Superior temporal gyrus (tissue), 1 donor: Measurements from ENCODE around the gene C2orf49.
"Not testable (repeated sequence)": the region's sequence is repeated elsewhere in the genome, so short reads cannot be mapped to it uniquely, and the experiment has no call there.

ENCODE experiments used
- DNase-seq: peaks from one replicate; pipeline ENCODE4 v3.0.0-alpha.2; 2016; ENCODE audit errors: extremely low spot score

Gene C2orf49

DNA sequence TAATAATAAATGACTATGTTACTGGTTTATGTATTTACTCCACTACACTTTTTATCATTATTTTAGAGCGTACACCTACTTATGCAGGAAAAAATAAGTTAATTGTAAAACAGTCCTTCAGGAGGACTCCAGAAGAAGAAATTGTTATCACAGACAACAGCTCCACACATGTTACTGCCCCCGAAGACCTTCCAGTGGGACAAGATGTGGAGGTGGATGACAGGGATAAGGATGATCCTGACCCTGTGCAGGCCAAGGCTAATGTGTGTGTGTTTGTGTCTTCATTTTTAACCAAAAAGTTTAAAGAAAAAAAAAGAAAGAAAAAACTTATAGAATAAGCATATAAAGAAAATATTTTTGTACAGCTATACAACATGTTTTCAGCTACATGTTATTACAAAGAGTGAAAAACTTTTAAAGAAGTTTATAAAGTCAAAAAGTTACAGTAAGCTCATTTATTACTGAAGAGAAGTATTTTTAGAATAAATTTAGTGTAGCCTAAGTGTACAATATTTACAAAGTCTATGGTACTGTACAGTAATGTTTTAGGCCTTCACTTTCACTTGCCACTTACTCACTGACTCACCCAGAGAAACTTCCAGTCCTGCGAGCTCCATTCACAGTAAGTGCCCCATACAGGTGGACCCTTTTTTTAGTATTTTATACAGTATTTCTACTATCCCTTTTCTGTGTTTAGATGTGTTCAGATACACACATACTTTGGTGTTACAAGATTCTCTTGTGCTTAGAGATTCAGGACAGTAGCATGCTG lies 15.3 kb upstream of the C2orf49 start:
- DNase-seq, result no peak

DNA sequence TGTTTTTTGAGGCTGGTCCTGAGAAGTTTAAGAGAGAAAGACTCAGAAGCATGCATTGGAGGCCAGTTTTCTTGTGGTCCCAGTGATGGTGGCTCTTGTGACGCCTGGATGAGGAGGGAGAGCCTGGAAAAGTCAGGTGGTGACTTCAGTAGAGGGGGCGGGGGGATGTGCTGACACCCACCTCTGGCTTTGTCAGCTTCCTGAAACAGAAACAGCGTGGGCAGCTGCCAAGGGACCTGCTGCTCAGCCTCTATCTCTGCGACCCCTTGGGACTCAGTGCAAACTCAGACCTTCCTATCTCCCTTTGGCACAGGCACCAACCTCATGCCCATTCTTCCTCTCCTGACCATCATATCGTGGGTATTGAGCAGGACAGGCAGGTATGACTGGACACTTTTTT lies 14.2 kb upstream of the C2orf49 start:
- no peak for DNase-seq

DNA sequence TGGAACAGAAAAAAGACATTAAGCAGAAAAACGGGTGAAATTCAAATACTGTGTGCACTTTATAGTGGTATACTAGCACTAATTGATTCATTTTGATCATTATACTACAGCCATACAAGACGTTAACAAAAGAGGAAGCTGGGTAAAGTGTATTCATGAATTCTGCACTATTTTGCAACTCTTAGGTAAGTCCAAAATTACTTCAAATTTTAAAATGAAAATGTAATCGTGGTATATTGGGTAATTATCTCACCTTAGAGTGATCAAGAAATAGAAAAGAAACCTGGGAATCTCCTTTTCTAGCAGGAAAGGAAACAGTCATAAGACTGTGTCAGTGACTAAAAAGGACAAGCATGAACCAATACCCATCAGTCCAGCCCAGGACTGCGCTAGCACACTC lies 13.2 kb upstream of the C2orf49 start:
- no peak for DNase-seq

DNA sequence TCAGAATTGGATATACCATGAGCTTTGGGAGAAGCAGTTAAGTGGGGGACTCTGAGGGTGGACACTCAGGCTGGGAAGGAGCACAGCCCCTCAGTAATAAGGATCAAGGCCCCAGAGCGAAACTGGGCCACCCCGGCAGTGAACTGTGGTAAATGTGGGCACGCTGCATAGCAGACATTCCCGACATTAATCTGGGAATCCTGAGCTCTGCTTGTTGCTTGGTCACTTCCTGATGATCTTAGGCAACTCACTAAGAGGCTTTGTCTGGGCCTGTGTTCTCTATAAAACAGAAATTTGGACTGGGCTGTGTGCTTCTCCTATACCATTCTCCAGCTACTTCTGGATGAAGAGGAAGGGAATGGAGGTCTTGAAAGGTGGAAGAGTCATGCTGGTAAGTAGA lies 12.6 kb upstream of the C2orf49 start:
- no peak for DNase-seq

DNA sequence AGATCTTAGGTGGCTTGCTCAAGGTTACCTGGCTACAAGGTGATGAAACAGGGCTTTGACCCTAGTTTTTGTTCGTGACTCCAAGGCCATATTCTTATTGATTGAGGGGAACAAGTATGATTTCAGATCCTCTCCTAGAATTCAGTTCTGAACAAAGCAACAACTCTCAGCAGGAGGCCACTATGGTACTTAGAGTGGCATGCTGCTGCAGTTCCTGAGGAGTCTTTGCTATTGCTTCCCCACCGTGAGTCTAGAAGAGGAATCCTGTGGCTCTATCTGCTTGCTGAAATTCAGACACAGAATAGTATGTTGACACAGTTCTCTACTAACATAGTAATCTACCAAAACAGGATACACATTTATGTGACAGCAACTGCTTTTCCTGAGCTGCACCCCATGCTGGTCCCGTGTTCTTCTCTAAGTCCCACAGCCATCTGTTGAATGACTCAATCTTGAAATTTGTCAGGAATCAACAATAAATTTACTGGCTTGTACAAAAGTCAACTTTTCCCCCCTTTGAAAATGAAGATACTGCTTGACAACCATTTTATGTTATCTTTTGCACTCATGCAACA lies 11.9 kb upstream of the C2orf49 start:
- no peak for DNase-seq

DNA sequence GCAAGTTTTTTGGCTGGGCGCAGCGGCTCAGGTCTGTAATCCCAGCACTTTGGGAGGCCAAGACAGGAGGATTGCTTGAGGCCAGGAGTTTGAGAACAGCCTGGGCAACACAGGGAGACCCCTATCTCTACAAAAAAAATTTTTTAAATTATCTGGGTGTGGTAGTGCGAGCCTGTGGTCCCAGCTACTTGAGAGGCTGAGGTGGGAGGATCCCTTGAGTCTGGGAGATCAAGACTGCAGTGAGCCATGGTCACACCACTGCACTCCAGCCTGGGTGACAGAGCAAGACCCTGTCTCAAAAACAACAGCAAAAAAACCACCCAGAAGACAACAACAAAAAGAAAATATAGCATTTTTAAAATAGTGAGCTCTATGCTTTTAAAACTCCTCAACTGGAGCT lies 10.1 kb upstream of the C2orf49 start:
- DNase-seq, result not testable (repeated sequence)

DNA sequence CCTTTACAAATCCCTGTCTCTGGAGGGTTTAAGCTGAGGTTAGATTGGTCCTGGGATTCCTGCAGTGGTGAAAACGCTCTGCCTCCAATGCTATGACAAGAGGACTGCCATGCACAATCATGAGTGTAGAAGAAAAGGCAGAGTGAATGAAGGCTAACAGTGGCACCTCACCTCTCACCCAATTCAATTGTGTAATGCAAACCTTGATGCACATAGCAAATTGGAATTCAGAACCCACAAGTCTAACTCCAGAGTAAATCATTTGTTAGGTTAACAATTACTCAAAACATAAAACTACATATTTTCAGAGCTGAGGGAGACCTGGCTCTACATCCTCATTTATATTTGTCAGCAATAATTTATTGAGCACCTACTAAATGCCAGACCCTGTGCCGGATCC lies 9.7 kb upstream of the C2orf49 start:
- DNase-seq, result no peak

DNA sequence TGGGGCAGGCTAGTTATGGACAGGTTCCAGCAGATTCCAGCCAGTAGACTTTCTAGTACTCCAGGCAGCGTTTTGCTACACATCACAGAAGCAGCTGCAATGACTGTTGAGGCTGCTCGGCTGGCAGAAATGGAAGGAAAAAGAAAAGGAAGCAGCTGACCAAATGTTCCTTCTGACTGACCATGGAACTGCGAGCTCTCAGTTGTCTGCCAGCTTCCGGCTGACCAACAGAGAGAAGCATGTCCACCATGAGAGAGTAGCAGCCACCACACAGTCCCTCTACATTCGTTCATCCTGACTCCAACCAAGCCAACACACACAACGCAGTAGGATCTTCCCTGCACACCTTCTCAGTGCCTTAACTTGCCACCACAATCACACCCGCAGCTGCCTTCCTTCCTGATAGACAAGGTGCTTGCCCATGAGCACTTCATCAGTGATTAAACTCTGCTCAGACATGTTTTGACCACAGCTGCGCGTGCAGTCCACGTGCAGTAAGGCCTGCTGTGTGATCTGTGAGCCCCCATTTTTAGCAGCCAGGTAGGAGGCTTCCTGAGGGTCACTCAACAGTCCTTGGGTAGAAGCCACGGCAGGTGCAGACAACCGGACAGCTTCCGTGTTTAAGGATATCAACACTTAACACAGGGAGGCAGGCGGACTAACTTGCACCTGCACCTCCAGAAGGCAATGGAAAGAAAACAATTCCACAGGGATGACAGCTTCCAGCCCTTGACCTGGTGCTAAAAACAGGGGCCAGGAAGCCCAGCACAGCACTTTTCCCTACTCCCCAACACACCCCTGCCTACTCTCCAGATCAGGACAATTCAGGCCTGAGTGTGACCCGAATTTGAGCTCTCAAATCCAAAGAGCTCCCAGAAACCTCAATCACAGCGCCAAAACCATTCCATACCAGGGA lies 8.8 kb upstream of the C2orf49 start:
- DNase-seq, result peak; percentile 49

DNA sequence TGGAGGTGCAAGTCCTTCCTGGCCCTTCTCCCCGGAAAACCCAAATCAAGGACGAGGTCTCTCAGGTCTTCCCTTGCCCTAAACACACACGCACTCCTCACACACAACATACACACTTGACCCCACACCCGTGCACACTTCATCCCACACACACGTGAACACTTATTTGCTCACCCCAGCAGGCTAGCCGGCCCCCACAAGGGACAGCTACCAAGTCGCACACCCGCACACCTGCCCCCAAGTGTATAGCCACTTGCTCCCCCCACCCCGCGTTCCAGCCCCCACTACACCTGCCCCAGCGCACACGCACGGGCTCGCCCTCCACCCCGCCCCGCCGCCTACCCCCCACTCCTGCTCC lies 8.2 kb upstream of the C2orf49 start:
- DNase-seq, result no peak

DNA sequence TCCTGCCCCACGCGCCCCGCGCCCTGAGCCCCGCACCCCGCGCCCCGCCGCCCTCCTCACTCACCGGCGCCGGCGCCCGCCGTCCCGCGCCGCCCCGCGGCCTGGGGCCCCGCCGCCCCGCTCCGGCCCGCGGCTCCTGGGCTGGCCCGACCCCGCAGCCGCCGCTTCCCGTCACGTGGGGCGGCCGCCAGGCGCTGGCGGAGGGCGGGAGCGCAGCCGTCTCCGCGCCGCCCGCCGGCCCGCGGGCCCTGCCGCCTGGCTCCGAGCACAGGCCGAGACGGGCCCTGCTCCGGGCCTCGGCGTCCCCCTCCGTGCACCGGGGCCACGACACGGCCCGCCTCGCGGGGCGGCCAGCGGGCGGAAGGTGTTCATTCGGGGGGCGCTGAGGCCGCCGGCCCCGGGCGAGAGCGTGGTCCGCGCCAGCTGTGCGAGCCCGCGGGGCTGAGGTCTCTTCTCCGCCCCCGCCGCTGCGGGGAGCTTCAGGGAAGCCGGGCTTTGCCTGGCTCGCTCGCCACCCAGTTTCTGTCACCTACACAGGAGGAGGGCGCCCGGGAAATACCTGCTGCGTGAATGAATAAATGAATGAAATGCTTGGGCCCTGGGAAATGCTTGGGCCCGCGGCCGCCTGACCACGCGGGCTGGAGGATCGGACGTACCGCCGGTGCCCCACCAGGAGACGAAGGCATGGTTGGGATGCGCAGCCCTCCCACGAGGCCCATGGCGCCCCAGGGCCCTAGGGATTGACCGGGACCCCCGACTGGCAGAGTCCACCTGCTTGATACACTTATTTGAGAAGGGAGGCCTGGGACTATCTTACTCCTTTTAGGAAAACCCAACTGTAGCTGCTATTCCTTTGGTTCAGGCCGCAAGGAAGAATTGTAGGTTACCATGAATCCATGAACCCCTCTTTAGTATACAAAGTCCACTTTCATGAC lies 7.5 kb upstream of the C2orf49 start, which contains the start of gene TGFBRAP1:
TGFBRAP1 (minus strand) TSS at position 175 of the 935 bp plus-strand sequence. CDS start 21,434 bp downstream, outside the sequence.
- DNase-seq, result peak; percentile 51

DNA sequence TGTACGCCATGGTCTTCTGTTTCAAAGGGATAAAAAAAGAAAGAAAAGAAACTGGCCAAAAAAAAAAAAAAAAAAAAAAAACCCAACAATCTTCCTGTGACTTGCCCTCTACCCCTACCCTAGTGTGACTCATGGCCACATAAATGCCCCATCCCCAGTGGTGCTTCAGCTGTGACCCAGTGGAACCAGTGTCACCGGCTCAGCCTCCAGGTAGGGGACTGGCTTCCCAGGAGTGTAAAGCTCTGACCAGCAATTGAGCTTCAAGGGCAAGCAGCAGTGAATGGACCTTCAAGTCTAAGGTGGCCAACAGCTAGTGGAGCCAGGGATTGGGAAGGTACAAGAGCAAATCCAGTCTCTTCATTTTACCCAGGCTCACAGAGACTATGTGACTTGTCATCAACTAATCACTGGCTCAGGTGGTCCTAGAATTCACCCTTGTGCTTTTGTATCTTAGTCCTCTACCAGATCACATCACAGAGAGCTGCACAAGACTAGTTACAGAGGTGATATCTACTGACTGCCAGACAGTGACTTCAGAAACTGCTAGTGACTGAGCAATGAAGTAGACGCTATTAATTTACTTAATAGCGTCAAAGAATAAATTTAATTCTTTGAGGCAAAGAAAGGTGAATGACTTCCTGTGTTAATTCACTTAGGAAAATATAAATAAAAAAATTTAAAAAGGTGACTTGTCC lies 6.5 kb upstream of the C2orf49 start:
- DNase-seq, result no peak

DNA sequence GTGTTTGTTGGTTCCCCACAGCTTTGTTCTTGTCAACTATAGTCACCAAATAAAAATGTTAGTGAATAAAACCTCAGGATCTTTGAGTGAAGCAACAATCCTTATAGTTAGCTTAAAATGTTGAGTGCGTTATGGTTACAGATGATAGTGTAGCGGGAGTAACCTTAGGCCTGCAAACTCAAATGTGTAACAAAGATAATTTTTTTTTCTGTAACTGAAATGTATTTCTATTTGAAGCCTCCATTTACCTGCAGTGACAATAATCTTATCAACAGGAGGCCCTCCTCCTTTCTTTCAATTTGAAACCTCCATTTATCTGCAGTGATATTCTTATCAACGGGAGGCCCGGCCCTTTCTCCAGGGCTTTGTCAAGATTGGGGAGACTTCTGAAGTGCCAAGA lies 3.1 kb upstream of the C2orf49 start:
- DNase-seq, result no peak

DNA sequence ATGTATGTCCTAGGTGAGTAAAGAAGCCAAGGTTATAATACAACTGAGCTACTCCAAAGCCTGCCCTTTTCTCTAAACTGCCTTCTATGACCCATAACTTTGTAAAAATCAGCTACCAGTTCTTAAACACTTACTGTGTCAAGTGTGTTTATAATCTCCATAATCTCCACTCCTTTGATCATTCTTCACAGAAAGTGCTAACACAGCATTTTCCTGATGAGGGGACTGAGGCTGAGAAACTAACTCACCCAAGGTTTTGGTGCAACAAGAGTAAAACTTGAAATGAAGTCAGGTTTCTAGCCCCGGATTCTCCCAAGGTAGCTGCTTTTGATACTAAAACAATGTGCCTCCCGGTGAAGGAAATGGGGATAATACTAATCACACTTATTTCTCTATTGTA lies 1.9 kb upstream of the C2orf49 start:
- DNase-seq, result no peak

DNA sequence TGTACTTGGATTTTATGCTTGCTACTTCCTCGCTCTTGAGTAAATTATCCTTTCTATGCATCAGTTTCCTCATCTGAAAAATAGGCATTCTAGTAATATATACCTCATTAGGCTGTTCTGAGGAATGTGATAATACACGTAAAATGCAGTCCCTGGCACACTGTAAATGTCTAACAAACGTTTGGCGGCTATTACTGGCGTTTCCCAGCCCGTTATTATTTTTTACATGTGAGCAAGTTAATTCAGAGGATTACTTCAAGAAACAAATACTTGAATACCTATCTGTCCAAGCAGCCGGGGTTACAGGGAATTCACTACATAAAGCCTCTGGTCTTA lies 586 bp upstream of the C2orf49 start:
- no peak for DNase-seq

DNA sequence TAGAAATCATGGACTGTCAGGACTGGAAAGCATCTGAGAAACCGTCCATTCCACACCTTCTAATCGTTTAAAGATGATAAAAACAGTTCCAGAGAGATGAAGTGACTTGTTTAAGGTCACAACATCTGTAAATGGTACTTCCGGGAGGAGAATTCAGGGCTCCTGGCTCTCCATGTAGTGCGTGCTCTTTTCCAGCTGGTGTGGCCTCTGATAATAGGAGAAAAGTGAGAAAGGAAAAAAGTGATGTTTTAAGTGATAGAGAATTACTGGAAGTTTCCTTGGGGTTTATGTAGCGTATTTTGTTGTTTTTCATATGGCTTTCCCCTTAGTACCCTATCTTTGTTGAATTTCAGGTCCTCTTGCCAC lies 663 bp downstream of the C2orf49 start:
- DNase-seq, result no peak

DNA sequence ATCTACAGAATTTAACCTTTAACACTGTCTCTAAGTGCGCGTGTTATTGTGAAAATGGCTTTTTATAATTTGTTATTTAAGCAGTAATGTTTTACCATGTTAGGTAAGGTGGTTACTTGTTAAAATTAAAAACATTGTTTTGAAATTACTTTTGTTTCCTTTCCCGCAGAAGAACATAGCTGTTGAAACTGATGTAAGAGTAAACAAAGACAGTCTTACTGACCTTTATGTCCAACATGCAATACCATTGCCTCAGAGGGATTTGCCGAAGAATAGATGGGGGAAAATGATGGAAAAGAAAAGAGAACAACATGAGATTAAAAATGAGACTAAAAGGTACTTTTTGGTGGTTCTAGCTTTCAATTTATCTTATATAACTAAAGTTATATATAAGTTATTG lies 2.1 kb downstream of the C2orf49 start:
- DNase-seq, result no peak

DNA sequence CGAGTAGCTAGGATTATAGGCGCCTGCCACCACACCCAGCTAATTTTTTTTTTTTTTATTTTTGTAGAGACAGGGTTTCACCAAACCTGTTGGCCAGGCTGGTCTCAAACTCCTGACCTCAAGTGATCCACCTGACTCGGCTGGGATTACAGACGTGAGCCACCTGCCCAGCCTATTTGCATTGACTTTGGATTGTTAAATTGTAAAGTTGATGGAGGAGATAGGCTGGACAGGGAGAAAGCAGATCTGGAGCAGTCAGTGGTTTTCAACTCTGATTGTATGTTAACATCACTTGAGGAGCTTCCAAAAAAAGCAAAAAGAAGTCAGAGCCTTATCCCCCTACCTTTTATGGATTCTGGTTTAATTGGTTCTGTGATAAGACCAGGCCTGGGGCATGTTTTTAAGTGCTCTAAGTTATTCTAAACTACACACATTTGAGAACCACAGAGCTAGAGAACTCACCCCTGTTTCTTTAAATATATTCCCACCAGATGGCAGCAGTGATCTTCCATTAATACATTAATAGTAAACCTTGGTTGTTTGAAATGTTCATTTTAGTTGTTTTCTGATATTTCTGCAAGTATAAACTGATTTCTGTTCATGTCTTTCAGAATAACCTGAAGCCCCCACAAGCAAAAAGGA lies 7.5 kb downstream of the C2orf49 start:
- DNase-seq, result peak; percentile 73

DNA sequence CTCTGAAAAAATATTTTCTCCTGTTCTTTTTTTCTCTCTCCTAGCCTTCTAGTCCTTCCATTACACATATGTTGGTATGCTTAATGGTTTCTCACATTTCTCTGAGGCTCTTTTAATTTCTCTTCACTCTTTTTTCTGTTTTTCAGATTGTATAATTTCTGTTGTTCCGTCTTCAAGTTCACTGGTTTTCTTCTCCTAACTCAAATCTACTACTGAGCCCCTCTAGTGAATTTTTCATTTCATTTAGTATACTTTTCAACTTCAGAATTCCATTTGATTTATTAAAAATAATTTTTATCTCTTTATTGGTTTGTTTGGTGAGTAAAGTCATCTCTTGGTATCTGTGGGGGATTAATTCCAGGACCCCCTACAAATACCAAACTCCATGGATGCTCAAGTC lies 19.8 kb downstream of the C2orf49 start:
- no peak for DNase-seq

DNA sequence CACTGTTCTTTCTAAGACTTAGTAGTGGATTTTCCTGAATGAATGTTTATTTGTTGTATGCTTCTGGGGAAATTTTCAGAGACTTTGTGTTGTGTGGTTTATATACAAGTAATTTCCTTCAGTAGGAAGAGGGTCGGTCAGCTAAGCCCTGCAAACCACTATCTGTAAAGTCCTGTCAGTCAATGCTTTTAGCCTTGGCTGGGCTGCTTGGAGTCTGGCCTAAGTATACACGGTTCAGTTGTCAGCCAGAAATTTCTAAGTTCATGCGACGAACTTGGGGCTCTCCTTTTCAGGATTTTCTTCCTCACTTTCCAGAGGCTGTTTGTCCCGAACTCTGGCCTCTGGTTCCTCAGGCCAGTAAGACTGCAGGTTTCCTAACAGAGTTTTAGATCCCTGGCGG lies 21.3 kb downstream of the C2orf49 start:
- DNase-seq, result no peak

DNA sequence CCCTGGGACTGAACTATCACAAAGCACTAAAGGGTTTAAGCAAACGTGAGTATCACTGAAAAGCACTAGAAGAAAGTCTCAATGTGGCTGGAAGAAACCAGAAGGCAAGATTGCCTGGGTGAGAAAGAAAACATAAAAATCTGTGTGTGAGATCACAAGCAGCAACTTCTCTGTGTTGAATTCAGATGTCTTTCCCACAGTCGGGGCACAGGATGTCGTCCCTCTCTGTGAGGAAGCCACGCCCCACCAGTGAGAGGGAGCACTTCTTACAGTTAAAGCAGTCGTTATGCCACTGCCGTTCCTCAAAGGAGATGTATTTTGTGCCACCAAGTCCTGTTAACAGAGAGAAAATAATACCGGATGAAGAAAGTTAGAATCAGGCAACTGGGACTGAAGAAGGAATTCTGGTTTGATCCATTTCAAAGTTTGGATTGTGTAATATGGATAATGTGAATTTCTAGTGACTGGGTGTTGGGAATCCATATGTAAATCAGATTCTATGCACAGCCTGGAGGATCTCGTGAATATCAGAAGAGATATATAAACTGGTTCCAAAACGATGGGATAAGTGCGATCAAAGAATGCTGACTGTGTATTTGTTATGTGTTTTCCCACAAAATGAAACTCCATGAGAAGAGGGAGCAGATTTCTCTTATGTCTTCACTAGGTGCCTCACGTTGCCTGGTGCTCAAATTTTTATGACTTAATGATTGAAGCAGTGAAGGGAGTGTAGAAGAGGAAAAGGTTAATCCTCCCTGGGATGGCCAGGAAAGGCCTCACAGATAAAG lies 24.0 kb downstream of the C2orf49 start:
- no peak for DNase-seq
